Measurements from ENCODE around the gene UBR2. TPM values are rescaled to one million over a fixed set of nuclear protein-coding genes. Genes with fewer than 3 reads are reported as not detected.

Gene UBR2
- total and polyA plus RNA-seq, 2 of the 13 experiments (the other 11 are each of a cell fraction or from before 2014, with no cell fraction given) = 17.6 to 29.3 TPM

DNA sequence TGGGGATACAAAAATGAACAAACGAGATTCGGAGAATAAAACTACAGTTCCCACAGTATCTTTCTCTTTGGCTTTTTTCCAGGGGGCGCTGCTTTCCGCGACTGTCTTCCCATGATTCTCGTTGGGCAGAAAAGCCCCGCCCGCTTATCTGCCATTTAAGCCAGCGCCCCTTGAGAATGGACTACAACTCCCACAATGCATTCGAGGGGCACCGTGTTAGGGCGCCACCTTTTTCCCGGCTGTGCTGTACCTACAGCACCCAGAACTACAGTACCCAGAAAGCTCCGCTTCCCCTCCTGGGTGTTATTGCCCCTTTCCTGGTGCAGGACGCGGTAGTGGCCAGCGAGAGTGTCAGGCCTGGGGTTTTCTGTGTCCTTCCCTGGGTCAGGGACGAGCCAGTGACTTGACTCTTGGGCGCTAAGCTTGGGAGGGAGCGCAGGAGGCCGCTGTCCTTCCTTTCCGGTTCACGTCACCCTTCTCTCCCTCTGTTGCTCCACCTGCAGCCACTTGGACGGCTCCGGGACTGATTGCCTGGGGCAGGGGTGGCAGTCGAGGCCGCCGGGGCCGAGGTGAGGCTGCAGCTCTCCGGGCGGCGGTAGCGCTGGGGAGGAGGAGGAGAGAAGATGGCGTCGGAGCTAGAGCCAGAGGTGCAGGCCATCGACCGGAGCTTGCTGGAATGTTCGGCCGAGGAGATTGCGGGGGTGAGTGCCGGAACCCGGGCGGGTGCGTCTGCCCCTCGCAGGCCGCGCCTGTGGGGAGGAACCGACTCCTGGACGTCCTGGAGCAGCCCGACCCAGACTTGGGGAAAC is at the start of gene UBR2 (continued):
- TF ChIP-seq, protein P1, sequence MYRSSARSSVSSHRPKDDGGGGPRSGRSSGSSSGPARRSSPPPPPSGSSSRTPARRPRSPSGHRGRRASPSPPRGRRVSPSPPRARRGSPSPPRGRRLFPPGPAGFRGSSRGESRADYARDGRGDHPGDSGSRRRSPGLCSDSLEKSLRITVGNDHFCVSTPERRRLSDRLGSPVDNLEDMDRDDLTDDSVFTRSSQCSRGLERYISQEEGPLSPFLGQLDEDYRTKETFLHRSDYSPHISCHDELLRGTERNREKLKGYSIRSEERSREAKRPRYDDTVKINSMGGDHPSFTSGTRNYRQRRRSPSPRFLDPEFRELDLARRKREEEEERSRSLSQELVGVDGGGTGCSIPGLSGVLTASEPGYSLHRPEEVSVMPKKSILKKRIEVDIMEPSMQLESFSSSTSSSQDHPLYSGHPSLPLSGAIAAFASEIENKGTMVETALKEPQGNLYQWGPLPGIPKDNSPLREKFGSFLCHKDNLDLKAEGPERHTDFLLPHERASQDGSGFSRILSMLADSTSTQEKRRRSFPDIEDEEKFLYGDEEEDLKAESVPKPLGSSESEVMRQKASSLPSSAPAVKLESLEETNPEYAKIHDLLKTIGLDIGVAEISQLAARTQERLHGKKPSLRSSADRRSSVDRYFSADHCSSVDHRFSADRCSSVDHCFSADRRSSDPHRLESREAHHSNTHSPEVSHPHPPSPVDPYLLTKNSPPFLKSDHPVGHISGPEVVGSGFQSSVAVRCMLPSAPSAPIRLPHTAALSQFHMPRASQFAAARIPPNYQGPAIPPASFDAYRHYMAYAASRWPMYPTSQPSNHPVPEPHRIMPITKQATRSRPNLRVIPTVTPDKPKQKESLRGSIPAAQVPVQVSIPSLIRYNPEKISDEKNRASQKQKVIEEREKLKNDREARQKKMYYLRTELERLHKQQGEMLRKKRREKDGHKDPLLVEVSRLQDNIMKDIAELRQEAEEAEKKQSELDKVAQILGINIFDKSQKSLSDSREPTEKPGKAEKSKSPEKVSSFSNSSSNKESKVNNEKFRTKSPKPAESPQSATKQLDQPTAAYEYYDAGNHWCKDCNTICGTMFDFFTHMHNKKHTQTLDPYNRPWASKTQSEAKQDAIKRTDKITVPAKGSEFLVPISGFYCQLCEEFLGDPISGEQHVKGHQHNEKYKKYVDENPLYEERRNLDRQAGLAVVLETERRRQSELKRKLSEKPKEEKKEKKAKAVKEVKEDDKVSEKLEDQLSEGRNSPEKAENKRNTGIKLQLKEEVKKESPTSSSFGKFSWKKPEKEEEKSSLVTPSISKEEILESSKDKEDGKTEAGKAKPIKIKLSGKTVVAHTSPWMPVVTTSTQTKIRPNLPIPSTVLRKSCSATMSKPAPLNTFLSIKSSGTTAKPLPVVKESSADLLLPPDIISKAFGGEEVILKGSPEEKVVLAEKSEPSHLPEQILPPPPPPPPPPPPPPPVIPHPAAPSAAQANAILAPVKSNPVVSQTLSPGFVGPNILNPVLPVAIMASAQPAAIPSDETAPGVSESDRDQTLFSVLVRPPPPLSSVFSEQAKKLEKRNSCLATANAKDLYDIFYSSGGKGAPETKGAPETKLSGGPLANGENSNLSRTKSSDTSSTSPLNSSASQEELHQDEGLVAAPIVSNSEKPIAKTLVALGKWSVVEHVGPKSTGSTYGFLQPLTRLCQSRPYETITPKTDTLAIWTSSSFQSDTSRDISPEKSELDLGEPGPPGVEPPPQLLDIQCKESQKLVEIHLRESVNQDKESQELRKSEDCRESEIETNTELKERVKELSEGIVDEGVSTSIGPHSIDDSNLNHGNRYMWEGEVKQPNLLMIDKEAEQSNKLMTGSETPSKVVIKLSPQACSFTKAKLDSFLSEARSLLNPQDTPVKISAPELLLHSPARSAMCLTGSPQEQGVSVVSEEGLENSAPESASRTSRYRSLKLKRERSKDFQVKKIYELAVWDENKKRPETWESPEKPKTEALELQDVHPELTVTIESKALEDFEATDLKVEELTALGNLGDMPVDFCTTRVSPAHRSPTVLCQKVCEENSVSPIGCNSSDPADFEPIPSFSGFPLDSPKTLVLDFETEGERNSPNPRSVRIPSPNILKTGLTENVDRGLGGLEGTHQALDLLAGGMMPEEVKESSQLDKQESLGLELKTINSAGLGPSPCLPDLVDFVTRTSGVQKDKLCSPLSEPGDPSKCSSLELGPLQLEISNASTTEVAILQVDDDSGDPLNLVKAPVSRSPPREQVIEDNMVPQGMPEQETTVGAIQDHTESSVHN (CRISPR knock-in tag; IDR thresholded peaks at IDR 0.05) = no peak
- TF ChIP-seq ZBTB42 (CRISPR knock-in tag; IDR thresholded peaks at IDR 0.05) = peak; percentile 55; the same call in 1 of the 2 replicates
- TF ChIP-seq, protein P2, sequence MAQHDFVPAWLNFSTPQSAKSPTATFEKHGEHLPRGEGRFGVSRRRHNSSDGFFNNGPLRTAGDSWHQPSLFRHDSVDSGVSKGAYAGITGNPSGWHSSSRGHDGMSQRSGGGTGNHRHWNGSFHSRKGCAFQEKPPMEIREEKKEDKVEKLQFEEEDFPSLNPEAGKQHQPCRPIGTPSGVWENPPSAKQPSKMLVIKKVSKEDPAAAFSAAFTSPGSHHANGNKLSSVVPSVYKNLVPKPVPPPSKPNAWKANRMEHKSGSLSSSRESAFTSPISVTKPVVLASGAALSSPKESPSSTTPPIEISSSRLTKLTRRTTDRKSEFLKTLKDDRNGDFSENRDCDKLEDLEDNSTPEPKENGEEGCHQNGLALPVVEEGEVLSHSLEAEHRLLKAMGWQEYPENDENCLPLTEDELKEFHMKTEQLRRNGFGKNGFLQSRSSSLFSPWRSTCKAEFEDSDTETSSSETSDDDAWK (CRISPR knock-in tag; IDR thresholded peaks at IDR 0.05) = no peak
- TF ChIP-seq ZNF792 (CRISPR knock-in tag; IDR thresholded peaks at IDR 0.05) = peak; percentile 96
- peak; percentile 75; the same call in 1 of the 2 replicates for TF ChIP-seq GATA4 (IDR thresholded peaks at IDR 0.05; ENCODE audit: borderline replicate concordance, low read depth)
- no peak; the same call in 1 of the 2 replicates for TF ChIP-seq ZNF20 (CRISPR knock-in tag; IDR thresholded peaks at IDR 0.05)
- TF ChIP-seq, protein P3, sequence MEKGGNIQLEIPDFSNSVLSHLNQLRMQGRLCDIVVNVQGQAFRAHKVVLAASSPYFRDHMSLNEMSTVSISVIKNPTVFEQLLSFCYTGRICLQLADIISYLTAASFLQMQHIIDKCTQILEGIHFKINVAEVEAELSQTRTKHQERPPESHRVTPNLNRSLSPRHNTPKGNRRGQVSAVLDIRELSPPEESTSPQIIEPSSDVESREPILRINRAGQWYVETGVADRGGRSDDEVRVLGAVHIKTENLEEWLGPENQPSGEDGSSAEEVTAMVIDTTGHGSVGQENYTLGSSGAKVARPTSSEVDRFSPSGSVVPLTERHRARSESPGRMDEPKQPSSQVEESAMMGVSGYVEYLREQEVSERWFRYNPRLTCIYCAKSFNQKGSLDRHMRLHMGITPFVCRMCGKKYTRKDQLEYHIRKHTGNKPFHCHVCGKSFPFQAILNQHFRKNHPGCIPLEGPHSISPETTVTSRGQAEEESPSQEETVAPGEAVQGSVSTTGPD (CRISPR knock-in tag; IDR thresholded peaks at IDR 0.05) = peak; percentile 52; the same call in 1 of the 2 replicates
- no peak for TF ChIP-seq NPAS2 (CRISPR knock-in tag; IDR thresholded peaks at IDR 0.05; ENCODE audit: borderline replicate concordance)
- peak; percentile 85; the same call in 1 of the 2 replicates for TF ChIP-seq DNMT3B (CRISPR knock-in tag; conservative IDR thresholded peaks at IDR 0.05)
- TF ChIP-seq CHCHD3 (CRISPR knock-in tag; IDR thresholded peaks at IDR 0.05) = no peak; the same call in 1 of the 2 replicates
- TF ChIP-seq HOXA3 (CRISPR knock-in tag; IDR thresholded peaks at IDR 0.05) = peak; percentile 91
- no peak; the same call in 1 of the 2 replicates for TF ChIP-seq HOXD1 (CRISPR knock-in tag; IDR thresholded peaks at IDR 0.05)
- no peak for TF ChIP-seq HMGA1 (CRISPR knock-in tag; conservative IDR thresholded peaks at IDR 0.05)
- TF ChIP-seq FOXA3 (CRISPR knock-in tag; IDR thresholded peaks at IDR 0.05) = peak; percentile 64; the same call in 1 of the 2 replicates
- TF ChIP-seq, protein P4, sequence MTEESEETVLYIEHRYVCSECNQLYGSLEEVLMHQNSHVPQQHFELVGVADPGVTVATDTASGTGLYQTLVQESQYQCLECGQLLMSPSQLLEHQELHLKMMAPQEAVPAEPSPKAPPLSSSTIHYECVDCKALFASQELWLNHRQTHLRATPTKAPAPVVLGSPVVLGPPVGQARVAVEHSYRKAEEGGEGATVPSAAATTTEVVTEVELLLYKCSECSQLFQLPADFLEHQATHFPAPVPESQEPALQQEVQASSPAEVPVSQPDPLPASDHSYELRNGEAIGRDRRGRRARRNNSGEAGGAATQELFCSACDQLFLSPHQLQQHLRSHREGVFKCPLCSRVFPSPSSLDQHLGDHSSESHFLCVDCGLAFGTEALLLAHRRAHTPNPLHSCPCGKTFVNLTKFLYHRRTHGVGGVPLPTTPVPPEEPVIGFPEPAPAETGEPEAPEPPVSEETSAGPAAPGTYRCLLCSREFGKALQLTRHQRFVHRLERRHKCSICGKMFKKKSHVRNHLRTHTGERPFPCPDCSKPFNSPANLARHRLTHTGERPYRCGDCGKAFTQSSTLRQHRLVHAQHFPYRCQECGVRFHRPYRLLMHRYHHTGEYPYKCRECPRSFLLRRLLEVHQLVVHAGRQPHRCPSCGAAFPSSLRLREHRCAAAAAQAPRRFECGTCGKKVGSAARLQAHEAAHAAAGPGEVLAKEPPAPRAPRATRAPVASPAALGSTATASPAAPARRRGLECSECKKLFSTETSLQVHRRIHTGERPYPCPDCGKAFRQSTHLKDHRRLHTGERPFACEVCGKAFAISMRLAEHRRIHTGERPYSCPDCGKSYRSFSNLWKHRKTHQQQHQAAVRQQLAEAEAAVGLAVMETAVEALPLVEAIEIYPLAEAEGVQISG (CRISPR knock-in tag; IDR thresholded peaks at IDR 0.05) = peak; percentile 98
